ENCODE data around the gene AGAP5. TPM values are rescaled to one million over a fixed set of nuclear protein-coding genes. Genes with fewer than 3 reads are reported as not detected.

Gene AGAP5
- total and polyA plus RNA-seq, 4 donors: 3.2 to 8.9 (median 7.1) TPM

GRCh38 chr10:73628405-73628804, 69.5 kb downstream of the AGAP5 start:
- Histone ChIP-seq H3K27me3 (ENCODE audit: control insufficient read depth in 3 of 3, insufficient read depth in 3 of 3, low read length in 2 of 3) (no peaks in the 10 kb centered on the region), H3K27ac (ENCODE audit: low read depth in 1 of 2, low read length in 1 of 2) (peak overlapping the region in 1 of 2 donors; percentile 15), H3K4me1 (ENCODE audit: control insufficient read depth in 5 of 5, insufficient read depth in 5 of 5, low read length in 5 of 5) (peaks cover 0 to 6% (median 0%) of the 10 kb centered on the region in 5 donors), H3K9ac (ENCODE audit: insufficient read depth in 1 of 2, low read length in 2 of 2) (no peak overlapping the region), H3K4me3 (no peak overlapping the region), H3K9me3 (ENCODE audit: control insufficient read depth in 4 of 4, insufficient read depth in 3 of 4, low read length in 3 of 4) (no peaks in the 10 kb centered on the region), H3K36me3 (ENCODE audit: control insufficient read depth in 4 of 4, insufficient read depth in 4 of 4, low read length in 4 of 4) (no peaks in the 10 kb centered on the region)
- DNase-seq (no peak), ATAC-seq (ENCODE audit: insufficient read depth, low FRiP score) (no peak)
- TF ChIP-seq CTCF (IDR thresholded peaks at IDR 0.05; ENCODE audit: control extremely low read depth, extremely low read depth): no peak
- WGBS, 2 donors: 75 to 91% methylated on average over 7 of the region's 7 CpGs

GRCh38 chr10:73627300-73627699, 70.6 kb downstream of the AGAP5 start:
- H3K9me3 ChIP-seq (ENCODE audit: control insufficient read depth in 4 of 4, insufficient read depth in 3 of 4, low read length in 3 of 4): no peaks in the 10 kb centered on the region
- H3K27ac ChIP-seq (ENCODE audit: low read depth in 1 of 2, low read length in 1 of 2): no peak overlapping the region
- H3K36me3 ChIP-seq (ENCODE audit: control insufficient read depth in 4 of 4, insufficient read depth in 4 of 4, low read length in 4 of 4): no peaks in the 10 kb centered on the region
- H3K9ac ChIP-seq (ENCODE audit: insufficient read depth in 1 of 2, low read length in 2 of 2): no peak overlapping the region
- 94 to 95% methylated on average over 6 of the region's 6 CpGs for WGBS, 2 donors
- H3K4me3 ChIP-seq: no peak overlapping the region
- ATAC-seq (ENCODE audit: insufficient read depth, low FRiP score) (no peak), DNase-seq (no peak)
- H3K27me3 ChIP-seq (ENCODE audit: control insufficient read depth in 3 of 3, insufficient read depth in 3 of 3, low read length in 2 of 3): no peaks in the 10 kb centered on the region
- no peak for TF ChIP-seq CTCF (IDR thresholded peaks at IDR 0.05; ENCODE audit: control extremely low read depth, extremely low read depth)
- H3K4me1 ChIP-seq (ENCODE audit: control insufficient read depth in 5 of 5, insufficient read depth in 5 of 5, low read length in 5 of 5): peaks cover 0 to 6% (median 0%) of the 10 kb centered on the region in 5 donors

- DNase-seq (peak; percentile 96 to 99 (median 99)), ATAC-seq (ENCODE audit: insufficient read depth, low FRiP score) (peak; percentile 96)
- Histone ChIP-seq H3K4me3 (peak overlapping the region; percentile 59), H3K27ac (ENCODE audit: low read depth in 1 of 2, low read length in 1 of 2) (peak overlapping the region; percentile 69 to 82), H3K9ac (ENCODE audit: insufficient read depth in 1 of 2, low read length in 2 of 2) (peak overlapping the region; percentile 96 to 98), H3K36me3 (ENCODE audit: control insufficient read depth in 4 of 4, insufficient read depth in 4 of 4, low read length in 4 of 4) (no peaks in the 10 kb centered on the region), H3K27me3 (ENCODE audit: control insufficient read depth in 3 of 3, insufficient read depth in 3 of 3, low read length in 2 of 3) (no peaks in the 10 kb centered on the region), H3K9me3 (ENCODE audit: control insufficient read depth in 4 of 4, insufficient read depth in 3 of 4, low read length in 3 of 4) (no peaks in the 10 kb centered on the region), H3K4me1 (ENCODE audit: control insufficient read depth in 5 of 5, insufficient read depth in 5 of 5, low read length in 5 of 5) (peaks cover 0 to 6% (median 0%) of the 10 kb centered on the region in 5 donors)
- TF ChIP-seq CTCF (IDR thresholded peaks at IDR 0.05; ENCODE audit: control extremely low read depth, extremely low read depth): no peak
- WGBS, 2 donors: 2% methylated on average over 42 of the region's 42 CpGs
Measured at GRCh38 chr10:73625884-73626752, 71.8 kb downstream of the AGAP5 start.
